K562 (cell line): ENCODE measurements around the gene CABP2. TPM values are rescaled to one million over a fixed set of nuclear protein-coding genes. Genes with fewer than 3 reads are reported as not detected.
A peak's percentile ranks its signal among the peaks of the same experiment; 100 is the strongest.

Experiments
- AFF4 ChIP-seq: sonication (generic); formaldehyde crosslinking; IDR thresholded peaks from 2 replicates; pipeline ENCODE4 v1.8.0; 2023; ENCODE audit warnings: mild to moderate bottlenecking, missing genetic modification reagents
- ARHGAP35 ChIP-seq: fragments of 450-650 bp; IDR thresholded peaks from 2 replicates; pipeline ENCODE4 v1.6.1; 2018; ENCODE audit not compliant: partially characterized antibody
- CHAMP1 ChIP-seq: fragments of 450-650 bp; IDR thresholded peaks from 2 replicates; pipeline ENCODE4 v1.6.1; 2016; ENCODE audit warnings: mild to moderate bottlenecking
- DPF2 ChIP-seq: fragments of 450-650 bp; IDR thresholded peaks from 2 replicates; pipeline ENCODE4 v1.6.1; 2016
- HMGXB4 ChIP-seq: sonication (generic); formaldehyde crosslinking; IDR thresholded peaks from 2 replicates; pipeline ENCODE4 v1.8.1; 2023; ENCODE audit warnings: mild to moderate bottlenecking, missing genetic modification reagents
- NR3C1 ChIP-seq: sonication (generic); formaldehyde crosslinking; IDR thresholded peaks from 2 replicates; pipeline ENCODE4 v1.8.1; 2022; ENCODE audit warnings: missing genetic modification reagents
- RERE ChIP-seq: sonication (generic); formaldehyde crosslinking; IDR thresholded peaks from 2 replicates; pipeline ENCODE4 v1.8.0; 2023; ENCODE audit warnings: missing genetic modification reagents, mild to moderate bottlenecking, borderline replicate concordance
- SMAD4 ChIP-seq: fragments of 250-450 bp; sonication (Bioruptor Pico); conservative IDR thresholded peaks from 2 replicates; pipeline ENCODE4 v1.8.0; 2021; ENCODE audit warnings: inconsistent platforms, mild to moderate bottlenecking, moderate library complexity
- SMC3 ChIP-seq: conservative IDR thresholded peaks from 2 replicates; pipeline ENCODE4 v1.6.1; 2011; ENCODE audit warnings: low read depth, low read length, improper control_type of control experiment; ENCODE audit not compliant: insufficient read depth
- polyA plus RNA-seq, 8 experiments: library from polyadenylated mRNA; depleted of rRNA in 4 of 8; stranded (reverse) in 5 of 8; unstranded in 3 of 8; fragments of >200 nt; fragmentation: Nextera tagmentation in 2 of 8; fragmentation: Illumina TruSeq in 1 of 8; extraction: Ambion mirVana in 2 of 8; extraction: Trizol in 1 of 8; gene quantifications; 2 replicates each; pipeline versions ENCODE4 v1.2.1 to v1.2.3, GENCODE V29; 2011 to 2014; ENCODE audit warnings: inconsistent platforms in 1 of 8, missing spikeins in 1 of 8
- total RNA-seq, 7 experiments: library from RNA; depleted of rRNA in 6 of 7; stranded (reverse); fragments of >200 nt in 6 of 7; fragmentation: Illumina TruSeq in 2 of 7; extraction: Trizol in 2 of 7; gene quantifications; 2 replicates each; pipeline versions ENCODE4 v1.2.1 to v1.2.3, GENCODE V29; 2011 to 2021; ENCODE audit warnings: low replicate concordance in 1 of 7

CABP2 gene
- total and polyA plus RNA-seq, 9 of the 15 experiments (the other 6 are each of a cell fraction or from before 2014, with no cell fraction given), result not detected

- TF ChIP-seq RERE, result no peak
- 0 out of 2 replicates have a peak, but pooled peaks have one; percentile 9 for TF ChIP-seq DPF2
- peak; percentile 90 for TF ChIP-seq SMC3
- peak; percentile 62; the same call in 1 of the 2 replicates for TF ChIP-seq HMGXB4 (CRISPR knock-in tag)
- no peak for TF ChIP-seq AFF4
- no peak for TF ChIP-seq ARHGAP35
- TF ChIP-seq SMAD4 (CRISPR knock-in tag), result peak; percentile 67
- no peak for TF ChIP-seq NR3C1 (CRISPR knock-in tag)
- no peak for TF ChIP-seq CHAMP1
Measured at GRCh38 chr11:67505605-67506396, 17.4 kb downstream of the CABP2 start (continued).
